Tibial artery (tissue), 4 donors: ENCODE measurements around the gene AGAP5.
"Not testable (repeated sequence)": the region's sequence is repeated elsewhere in the genome, so short reads cannot be mapped to it uniquely, and the experiment has no call there.

Source experiments
- DNase-seq, 2 donors: peaks; one replicate each; pipeline ENCODE4 v3.0.0-alpha.2; 2019
- H3K27ac ChIP-seq, 2 donors: fragments of 200-600 bp; sonication (generic) in 1 of 2; 1 replicate in 1 of 2; 2 replicates in 1 of 2; pipeline ENCODE4 v1.5.1; 2018 to 2019; ENCODE audit warnings: mild to moderate bottlenecking in 1 of 2
- H3K27me3 ChIP-seq, 2 donors: fragments of 200-600 bp; sonication (generic) in 1 of 2; one replicate each; pipeline versions ENCODE4 v1.5.1 to v1.6.0; 2016 to 2019
- H3K36me3 ChIP-seq, 3 donors: fragments of 200-600 bp; sonication (generic) in 2 of 3; one replicate each; pipeline ENCODE4 v1.5.1; 2016 to 2019; ENCODE audit warnings: mild to moderate bottlenecking in 2 of 3
- H3K4me1 ChIP-seq, 4 donors: fragments of 200-600 bp; sonication (generic) in 2 of 4; 1 replicate in 3 of 4; 2 replicates in 1 of 4; pipeline ENCODE4 v1.5.1; 2016 to 2019
- H3K4me3 ChIP-seq, 2 donors: fragments of 200-600 bp; sonication (generic) in 1 of 2; 1 replicate in 1 of 2; 2 replicates in 1 of 2; pipeline ENCODE4 v1.5.1; 2018 to 2019; ENCODE audit warnings: mild to moderate bottlenecking in 2 of 2
- H3K9me3 ChIP-seq, 3 donors: fragments of 200-600 bp; sonication (generic) in 1 of 3; one replicate each; pipeline ENCODE4 v1.5.1; 2016 to 2019
- CTCF ChIP-seq, 2 experiments: fragments of 200-600 bp in 1 of 2; fragments of 450-650 bp in 1 of 2; IDR thresholded peaks; one replicate each; pipeline ENCODE4 v1.5.1; 2017 to 2019; ENCODE audit warnings: antibody characterized with exemption in 2 of 2, mild to moderate bottlenecking in 1 of 2, moderate library complexity in 1 of 2
- intact Hi-C: fragments of 100-400 bp; cut with DNase I; formaldehyde crosslinking; loops from one replicate; pipeline ENCODE4 v1.15.0; 2023; ENCODE audit warnings: low total_unique reads

The AGAP5 gene

GRCh38 chr10:73697675-73698159 lies at the start of gene AGAP5:
TSS of gene AGAP5 (minus strand) at chr10:73698109. CDS start at chr10:73697755, 354 bp downstream.
- intact Hi-C loops, DNase-seq, H3K4me1 ChIP-seq, H3K27ac ChIP-seq, H3K4me3 ChIP-seq, H3K27me3 ChIP-seq, H3K9me3 ChIP-seq: not testable (repeated sequence)
- peaks cover 0 to 33% (median 0%) of the 10 kb centered on the region in 3 donors for H3K36me3 ChIP-seq

- Histone ChIP-seq H3K27ac (no peak overlapping the region), H3K27me3 (no peaks in the 10 kb centered on the region), H3K4me1 (peaks cover 0 to 65% (median 40%) of the 10 kb centered on the region in 4 donors), H3K4me3 (no peak overlapping the region), H3K9me3 (no peaks in the 10 kb centered on the region), H3K36me3 (peaks cover 47 to 53% (median 49%) of the 10 kb centered on the region in 3 donors)
- no peak for TF ChIP-seq CTCF (IDR thresholded peaks at IDR 0.05)
- no peak for DNase-seq
- intact Hi-C loops = no loop called here
These were observed 48.8 kb upstream of the AGAP5 start for GRCh38 chr10:73746721-73747120.

GRCh38 chr10:73744664-73744975 lies 46.7 kb upstream of the AGAP5 start:
- peak overlapping the region; percentile 76 to 99 for H3K4me3 ChIP-seq
- peak overlapping the region; percentile 93 to 94 for H3K27ac ChIP-seq
- no peak for TF ChIP-seq CTCF (IDR thresholded peaks at IDR 0.05)
- intact Hi-C loops = no loop called here
- peak; percentile 63 to 74 for DNase-seq
- H3K4me1 ChIP-seq = peaks cover 0 to 50% (median 39%) of the 10 kb centered on the region in 4 donors
- H3K9me3 ChIP-seq = no peaks in the 10 kb centered on the region
- peaks cover 28 to 42% (median 28%) of the 10 kb centered on the region in 3 donors for H3K36me3 ChIP-seq
- H3K27me3 ChIP-seq = no peaks in the 10 kb centered on the region

GRCh38 chr10:73743905-73744663 lies 46.2 kb upstream of the AGAP5 start, which contains the start of gene SEC24C:
TSS of gene SEC24C (plus strand) at chr10:73744372. CDS start at chr10:73746833, 2,461 bp downstream.
- TF ChIP-seq CTCF (IDR thresholded peaks at IDR 0.05) = peak in 1 of 2 experiments; percentile 15
- H3K4me1 ChIP-seq = peaks cover 0 to 44% (median 35%) of the 10 kb centered on the region in 4 donors
- H3K27ac ChIP-seq = peak within 1 kb of the TSS; percentile 93 to 94
- peak; percentile 96 to 98 for DNase-seq
- H3K9me3 ChIP-seq = no peaks in the 10 kb centered on the region
- H3K4me3 ChIP-seq = peak within 1 kb of the TSS; percentile 76 to 99
- peaks cover 23 to 42% (median 24%) of the 10 kb centered on the region in 3 donors for H3K36me3 ChIP-seq
- H3K27me3 ChIP-seq = no peaks in the 10 kb centered on the region
- intact Hi-C loops = no loop called here

- no peak for TF ChIP-seq CTCF (IDR thresholded peaks at IDR 0.05)
- no peaks in the 10 kb centered on the region for H3K9me3 ChIP-seq
- no peak for DNase-seq
- peak overlapping the region; percentile 93 to 94 for H3K27ac ChIP-seq
- H3K36me3 ChIP-seq = peaks cover 16 to 37% (median 17%) of the 10 kb centered on the region in 3 donors
- H3K4me1 ChIP-seq = peaks cover 0 to 38% (median 29%) of the 10 kb centered on the region in 4 donors
- H3K27me3 ChIP-seq = no peaks in the 10 kb centered on the region
- intact Hi-C loops = no loop called here
- peak overlapping the region; percentile 76 to 99 for H3K4me3 ChIP-seq
These were observed 45.5 kb upstream of the AGAP5 start for GRCh38 chr10:73743327-73743904.

GRCh38 chr10:73742454-73742734 lies 44.5 kb upstream of the AGAP5 start:
- TF ChIP-seq CTCF (IDR thresholded peaks at IDR 0.05) = no peak
- Histone ChIP-seq H3K4me3 (no peak overlapping the region), H3K9me3 (no peaks in the 10 kb centered on the region), H3K36me3 (peaks cover 7 to 34% (median 11%) of the 10 kb centered on the region in 3 donors), H3K27ac (no peak overlapping the region), H3K4me1 (peaks cover 0 to 34% (median 29%) of the 10 kb centered on the region in 4 donors), H3K27me3 (no peaks in the 10 kb centered on the region)
- intact Hi-C loops = no loop called here
- DNase-seq = no peak

- peaks cover 0 to 23% (median 18%) of the 10 kb centered on the region in 4 donors for H3K4me1 ChIP-seq
- H3K27me3 ChIP-seq, H3K9me3 ChIP-seq, intact Hi-C loops, H3K27ac ChIP-seq, H3K4me3 ChIP-seq, DNase-seq: not testable (repeated sequence)
- peaks cover 0 to 37% (median 6%) of the 10 kb centered on the region in 3 donors for H3K36me3 ChIP-seq
These were observed 42.8 kb upstream of the AGAP5 start for GRCh38 chr10:73740501-73741254.
